GM12872 (cell line): Measurements from ENCODE around the gene NR1H2.

Source experiments
- TF ChIP-seq, protein P1 (sequence below): IDR thresholded peaks from 3 replicates; pipeline ENCODE4 v1.5.1; 2011; ENCODE audit warnings: low read depth, mild to moderate bottlenecking, low read length, moderate library complexity; ENCODE audit not compliant: insufficient read depth

Gene NR1H2

DNA sequence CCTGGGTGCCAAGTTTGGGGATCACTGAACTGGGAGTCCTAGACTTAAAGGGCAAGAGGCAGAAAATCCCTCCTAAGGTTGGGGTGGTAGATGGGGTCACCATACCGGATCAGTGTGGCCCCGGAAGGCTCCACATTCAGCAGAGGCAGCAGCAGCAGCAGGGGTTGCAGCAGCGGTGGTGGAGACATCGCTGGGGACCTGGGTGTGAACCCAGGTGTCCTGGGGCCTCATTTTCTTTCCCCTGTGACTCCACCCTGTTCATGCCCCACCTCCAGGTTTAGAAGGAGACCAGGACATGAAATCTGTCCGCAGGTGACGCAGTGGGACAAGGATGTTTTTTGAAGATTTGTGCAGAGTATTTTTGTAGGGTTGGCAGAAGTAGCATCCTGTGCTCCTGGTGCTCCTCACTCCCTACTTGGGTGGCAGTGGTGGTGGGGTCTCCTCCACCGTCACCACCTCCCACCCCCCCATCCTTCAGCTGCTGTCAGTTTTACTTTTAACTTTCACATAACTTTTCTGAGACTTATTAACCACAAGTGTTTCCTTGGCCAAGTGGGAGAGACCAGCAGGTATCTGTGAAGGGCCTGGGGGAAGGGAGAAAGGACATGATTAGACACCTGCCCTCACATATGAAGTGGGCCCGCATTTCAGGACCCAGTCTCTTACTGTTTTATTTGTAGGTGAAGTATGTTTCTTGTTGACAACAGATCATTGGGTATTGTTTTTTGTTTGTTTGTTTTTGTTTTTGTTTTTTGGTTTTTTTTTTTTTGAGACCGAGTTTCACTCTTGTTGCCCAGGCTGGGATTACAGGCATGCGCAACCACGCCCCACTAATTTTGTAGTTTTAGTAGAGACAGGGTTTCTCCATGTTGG, 10.6 kb upstream of the NR1H2 start, which contains the start of gene NAPSA:
NAPSA (minus strand) TSS at position 206 of the 873 bp plus-strand sequence; CDS start at position 188, 18 bp downstream.
- TF ChIP-seq, protein P1, sequence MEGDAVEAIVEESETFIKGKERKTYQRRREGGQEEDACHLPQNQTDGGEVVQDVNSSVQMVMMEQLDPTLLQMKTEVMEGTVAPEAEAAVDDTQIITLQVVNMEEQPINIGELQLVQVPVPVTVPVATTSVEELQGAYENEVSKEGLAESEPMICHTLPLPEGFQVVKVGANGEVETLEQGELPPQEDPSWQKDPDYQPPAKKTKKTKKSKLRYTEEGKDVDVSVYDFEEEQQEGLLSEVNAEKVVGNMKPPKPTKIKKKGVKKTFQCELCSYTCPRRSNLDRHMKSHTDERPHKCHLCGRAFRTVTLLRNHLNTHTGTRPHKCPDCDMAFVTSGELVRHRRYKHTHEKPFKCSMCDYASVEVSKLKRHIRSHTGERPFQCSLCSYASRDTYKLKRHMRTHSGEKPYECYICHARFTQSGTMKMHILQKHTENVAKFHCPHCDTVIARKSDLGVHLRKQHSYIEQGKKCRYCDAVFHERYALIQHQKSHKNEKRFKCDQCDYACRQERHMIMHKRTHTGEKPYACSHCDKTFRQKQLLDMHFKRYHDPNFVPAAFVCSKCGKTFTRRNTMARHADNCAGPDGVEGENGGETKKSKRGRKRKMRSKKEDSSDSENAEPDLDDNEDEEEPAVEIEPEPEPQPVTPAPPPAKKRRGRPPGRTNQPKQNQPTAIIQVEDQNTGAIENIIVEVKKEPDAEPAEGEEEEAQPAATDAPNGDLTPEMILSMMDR: no peak

DNA sequence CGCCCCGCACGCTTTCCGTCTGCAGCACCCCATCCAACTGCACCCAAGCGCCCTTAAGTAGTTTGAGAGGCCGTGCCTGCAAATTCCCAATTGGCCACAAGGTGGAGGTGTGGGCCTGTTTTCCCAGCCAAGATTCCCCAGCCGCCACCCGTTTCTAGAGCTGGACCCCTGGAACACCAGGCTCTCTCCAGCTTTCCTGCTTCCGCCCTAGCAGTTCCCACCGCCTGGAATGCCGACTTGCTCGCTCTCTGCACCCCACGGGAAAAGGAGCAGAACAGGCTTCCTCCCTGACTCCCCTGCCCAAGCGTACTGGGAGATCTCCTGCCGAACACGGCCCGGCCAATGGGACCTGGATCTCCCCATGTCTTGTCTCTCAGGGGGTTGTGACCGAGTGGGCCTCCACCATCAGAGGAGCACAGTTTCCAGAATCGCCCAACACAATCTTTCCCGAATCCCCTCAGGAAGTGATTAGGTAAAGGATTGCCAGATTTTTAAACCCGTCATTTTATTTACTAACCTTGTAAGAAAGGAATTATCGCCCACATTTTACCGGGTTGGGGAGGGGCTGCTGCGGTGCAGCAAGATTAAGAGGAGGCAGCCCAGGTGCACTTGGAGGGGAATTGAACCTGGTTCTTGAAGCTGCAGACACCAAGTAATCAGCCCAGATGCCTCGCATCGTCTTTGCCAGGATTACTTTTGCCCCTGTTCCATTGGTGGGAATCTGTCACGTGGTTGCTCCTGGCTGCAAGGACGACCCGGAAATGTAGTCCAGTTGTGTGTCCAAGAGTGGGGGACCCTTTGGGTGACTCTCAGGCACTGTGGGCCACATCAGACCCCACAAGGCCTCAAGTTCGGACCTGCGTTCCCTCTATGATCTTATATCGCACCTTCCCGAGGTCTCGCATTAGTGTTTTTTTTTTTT, 7.3 kb upstream of the NR1H2 start:
- TF ChIP-seq, protein P1: peak; percentile 81

DNA sequence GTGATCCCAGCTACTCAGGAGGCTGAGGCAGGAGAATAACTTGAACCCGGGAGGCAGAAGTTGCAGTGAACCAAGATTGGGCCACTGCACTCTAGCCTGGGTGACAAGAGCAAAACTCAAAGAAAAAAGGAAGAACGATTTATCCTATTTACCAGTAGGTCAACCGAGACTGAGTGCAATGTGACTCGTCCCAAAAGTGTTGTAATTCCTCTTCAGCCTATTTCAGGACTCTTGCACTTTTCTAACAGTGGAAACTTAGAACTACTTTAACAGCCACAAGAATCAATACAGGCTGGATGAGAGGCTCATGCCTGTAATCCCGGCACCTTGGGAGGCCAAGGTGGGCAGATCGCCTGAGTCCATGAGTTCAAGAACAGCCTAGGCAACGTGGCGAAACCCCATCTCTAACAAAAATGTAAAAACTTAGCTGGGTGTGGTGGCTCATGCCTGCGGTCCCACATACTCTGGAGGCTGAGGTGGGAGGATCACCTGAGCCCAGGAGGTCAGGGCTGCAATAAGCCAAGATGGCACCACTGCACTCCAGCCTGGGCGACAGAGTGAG, 4.3 kb upstream of the NR1H2 start:
- TF ChIP-seq, protein P1: no peak

DNA sequence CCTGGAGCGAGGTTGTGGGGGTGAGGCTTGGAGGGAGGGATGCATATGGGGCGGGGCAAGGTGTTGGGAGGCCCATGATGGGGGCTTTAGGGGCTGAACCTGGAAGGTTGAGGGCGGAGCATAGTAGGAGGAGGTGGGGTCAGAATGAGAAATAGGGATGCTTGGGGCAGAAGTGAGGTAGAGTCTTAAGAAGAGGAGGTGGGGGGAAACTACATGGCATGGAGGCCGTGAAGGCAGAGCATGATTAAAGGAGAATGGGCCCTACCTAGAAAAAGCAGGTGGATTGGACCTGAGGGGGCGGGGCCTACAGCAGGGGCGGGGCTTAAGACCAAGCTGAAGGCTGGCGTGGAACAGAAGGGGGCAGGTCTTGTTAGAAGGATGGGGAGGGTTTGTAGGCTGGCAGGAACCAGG, 799 bp downstream of the NR1H2 start:
- TF ChIP-seq, protein P1: no peak

DNA sequence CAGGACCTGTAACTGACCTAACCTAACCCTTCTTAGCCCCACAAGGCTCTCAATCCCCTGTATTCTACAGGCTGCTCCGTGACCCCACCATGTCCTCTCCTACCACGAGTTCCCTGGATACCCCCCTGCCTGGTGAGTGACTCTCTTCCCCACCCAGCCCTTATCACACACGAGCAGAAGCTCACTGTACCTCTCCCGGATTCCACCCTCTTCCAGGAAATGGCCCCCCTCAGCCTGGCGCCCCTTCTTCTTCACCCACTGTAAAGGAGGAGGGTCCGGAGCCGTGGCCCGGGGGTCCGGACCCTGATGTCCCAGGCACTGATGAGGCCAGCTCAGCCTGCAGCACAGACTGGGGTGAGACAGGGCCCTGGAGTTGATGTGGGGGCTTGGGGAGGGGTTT, 1.3 kb downstream of the NR1H2 start:
- TF ChIP-seq, protein P1: no peak

DNA sequence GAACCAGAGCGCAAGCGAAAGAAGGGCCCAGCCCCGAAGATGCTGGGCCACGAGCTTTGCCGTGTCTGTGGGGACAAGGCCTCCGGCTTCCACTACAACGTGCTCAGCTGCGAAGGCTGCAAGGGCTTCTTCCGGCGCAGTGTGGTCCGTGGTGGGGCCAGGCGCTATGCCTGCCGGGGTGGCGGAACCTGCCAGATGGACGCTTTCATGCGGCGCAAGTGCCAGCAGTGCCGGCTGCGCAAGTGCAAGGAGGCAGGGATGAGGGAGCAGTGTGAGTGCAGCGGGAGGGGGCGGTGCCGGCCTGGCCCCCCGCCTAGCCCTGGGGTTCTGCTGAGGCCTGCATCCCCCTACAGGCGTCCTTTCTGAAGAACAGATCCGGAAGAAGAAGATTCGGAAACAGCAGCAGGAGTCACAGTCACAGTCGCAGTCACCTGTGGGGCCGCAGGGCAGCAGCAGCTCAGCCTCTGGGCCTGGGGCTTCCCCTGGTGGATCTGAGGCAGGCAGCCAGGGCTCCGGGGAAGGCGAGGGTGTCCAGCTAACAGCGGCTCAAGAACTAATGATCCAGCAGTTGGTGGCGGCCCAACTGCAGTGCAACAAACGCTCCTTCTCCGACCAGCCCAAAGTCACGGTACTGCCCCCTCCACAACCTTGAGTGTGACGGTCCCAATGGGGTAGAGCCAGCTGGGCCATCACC, 2.1 kb downstream of the NR1H2 start:
- TF ChIP-seq, protein P1: no peak
